HG03108 (cell line): ENCODE results near the gene AP1M1.
A peak's percentile ranks its signal among the peaks of the same experiment; 100 is the strongest.

Experiments
- ATAC-seq: cut with Tn5 transposase; IDR thresholded peaks from one replicate; pipeline ENCODE4 v1.9.1; 2021; ENCODE audit warnings: moderate library complexity; ENCODE audit not compliant: unreplicated experiment

Gene AP1M1

GRCh38 chr19:16229322-16229641, 31.6 kb downstream of the AP1M1 start:
- no peak for ATAC-seq

GRCh38 chr19:16232127-16232526, 34.4 kb downstream of the AP1M1 start:
- no peak for ATAC-seq

GRCh38 chr19:16232568-16232967, 34.9 kb downstream of the AP1M1 start:
- ATAC-seq, result no peak

- no peak for ATAC-seq
These were observed 35.5 kb downstream of the AP1M1 start for GRCh38 chr19:16233081-16233776.

- ATAC-seq, result no peak
These were observed 36.3 kb downstream of the AP1M1 start for GRCh38 chr19:16233836-16234551.

- no peak for ATAC-seq
These were observed 37.1 kb downstream of the AP1M1 start for GRCh38 chr19:16234552-16235445.

GRCh38 chr19:16235811-16236652, 38.3 kb downstream of the AP1M1 start:
- no peak for ATAC-seq

GRCh38 chr19:16244091-16244490, 46.4 kb downstream of the AP1M1 start:
- no peak for ATAC-seq

- ATAC-seq, result no peak
These were observed 49.9 kb downstream of the AP1M1 start for GRCh38 chr19:16247353-16248182.

GRCh38 chr19:16248380-16249023, 50.8 kb downstream of the AP1M1 start:
- ATAC-seq, result no peak

- ATAC-seq, result no peak
These were observed 52.2 kb downstream of the AP1M1 start for GRCh38 chr19:16249826-16250404.

- no peak for ATAC-seq
These were observed 54.9 kb downstream of the AP1M1 start for GRCh38 chr19:16252459-16253205.

- ATAC-seq, result no peak
These were observed 57.2 kb downstream of the AP1M1 start for GRCh38 chr19:16254851-16255408.

- no peak for ATAC-seq
These were observed 59.8 kb downstream of the AP1M1 start for GRCh38 chr19:16257509-16258002.

- no peak for ATAC-seq
These were observed 60.8 kb downstream of the AP1M1 start for GRCh38 chr19:16258440-16258903.

- peak; percentile 82 for ATAC-seq
These were observed 61.9 kb downstream of the AP1M1 start for GRCh38 chr19:16259385-16260159.
